Neuronal stem cell (in vitro differentiated cells): Measurements from ENCODE around the gene GOLIM4.

Experiments
- DNase-seq: peaks from one replicate; pipeline ENCODE4 v3.0.0-alpha.2; 2013; ENCODE audit warnings: low spot score
- H2AFZ ChIP-seq: one replicate; pipeline ENCODE4 v1.6.1; 2013; ENCODE audit warnings: mild to moderate bottlenecking, low read length, inconsistent platforms
- H2AK5ac ChIP-seq: 2 replicates; pipeline ENCODE4 v1.6.1; 2013; ENCODE audit warnings: low read depth, mild to moderate bottlenecking, inconsistent platforms, low read length, moderate library complexity, mixed read lengths
- H2BK120ac ChIP-seq: 2 replicates; pipeline ENCODE4 v1.6.1; 2013; ENCODE audit warnings: low read depth, mild to moderate bottlenecking, inconsistent platforms, low read length, moderate library complexity, mixed read lengths
- H2BK12ac ChIP-seq: one replicate; pipeline ENCODE4 v1.6.1; 2013; ENCODE audit warnings: low read length, inconsistent platforms
- H2BK15ac ChIP-seq: 2 replicates; pipeline ENCODE4 v1.6.1; 2013; ENCODE audit warnings: mild to moderate bottlenecking, low read length, inconsistent platforms, mixed read lengths
- H2BK5ac ChIP-seq: one replicate; pipeline ENCODE4 v1.6.1; 2013; ENCODE audit warnings: inconsistent platforms, mild to moderate bottlenecking, low read length, moderate library complexity
- H3K14ac ChIP-seq: one replicate; pipeline ENCODE4 v1.6.1; 2013; ENCODE audit warnings: low read length, inconsistent platforms
- H3K18ac ChIP-seq: 2 replicates; pipeline ENCODE4 v1.6.1; 2013; ENCODE audit warnings: low read length, inconsistent platforms
- H3K23ac ChIP-seq: 2 replicates; pipeline ENCODE4 v1.6.1; 2013; ENCODE audit warnings: low read depth, mild to moderate bottlenecking, mixed read lengths, low read length, inconsistent platforms; ENCODE audit not compliant: poor library complexity
- H3K27ac ChIP-seq: replicated peaks from 3 replicates; pipeline ENCODE4 v1.5.1; 2013; ENCODE audit warnings: low read length, inconsistent platforms
- H3K27me3 ChIP-seq, 3 experiments: 2 replicates each; pipeline ENCODE4 v1.6.1; 2013; ENCODE audit warnings: low read length in 3 of 3, mild to moderate bottlenecking in 2 of 3, inconsistent platforms in 1 of 3, low read depth in 1 of 3, mixed read lengths in 1 of 3, moderate library complexity in 1 of 3; ENCODE audit not compliant: control insufficient read depth in 3 of 3, insufficient read depth in 3 of 3
- H3K36me3 ChIP-seq, 2 donors: replicated peaks in 1 of 2; 2 replicates each; pipeline ENCODE4 v1.6.1; 2013; ENCODE audit warnings: low read length in 2 of 2; ENCODE audit not compliant: control insufficient read depth in 2 of 2, insufficient read depth in 2 of 2
- H3K4ac ChIP-seq: 2 replicates; pipeline ENCODE4 v1.6.1; 2013; ENCODE audit warnings: inconsistent platforms, mild to moderate bottlenecking, low read length, moderate library complexity
- H3K4me1 ChIP-seq, 2 donors: 1 replicate in 1 of 2; 2 replicates in 1 of 2; pipeline ENCODE4 v1.6.1; 2013; ENCODE audit warnings: low read length in 2 of 2, low read depth in 1 of 2; ENCODE audit not compliant: control insufficient read depth in 2 of 2, insufficient read depth in 1 of 2
- H3K4me2 ChIP-seq: one replicate; pipeline ENCODE4 v1.6.1; 2013; ENCODE audit warnings: mild to moderate bottlenecking, low read length, inconsistent platforms; ENCODE audit not compliant: insufficient read depth, poor library complexity, severe bottlenecking
- H3K4me3 ChIP-seq, 2 donors: 2 replicates each; pipeline ENCODE4 v1.5.1; 2013; ENCODE audit warnings: low read length in 2 of 2, mild to moderate bottlenecking in 2 of 2, inconsistent platforms in 1 of 2, moderate library complexity in 1 of 2
- H3K79me1 ChIP-seq: one replicate; pipeline ENCODE4 v1.6.1; 2013; ENCODE audit warnings: low read depth, mild to moderate bottlenecking, inconsistent platforms, low read length, moderate library complexity
- H3K9ac ChIP-seq: one replicate; pipeline ENCODE4 v1.6.1; 2013; ENCODE audit warnings: mild to moderate bottlenecking, low read depth, low read length, inconsistent platforms; ENCODE audit not compliant: poor library complexity
- H3K9me3 ChIP-seq, 2 donors: replicated peaks in 1 of 2; 2 replicates each; pipeline versions ENCODE3 to v1.6.1; 2013; ENCODE audit warnings: low read length in 2 of 2, mild to moderate bottlenecking in 2 of 2, inconsistent platforms in 1 of 2, low read depth in 1 of 2, mixed read lengths in 1 of 2, moderate library complexity in 1 of 2; ENCODE audit not compliant: control insufficient read depth in 2 of 2, insufficient read depth in 1 of 2
- H4K8ac ChIP-seq: one replicate; pipeline ENCODE4 v1.6.1; 2013; ENCODE audit warnings: low read depth, mild to moderate bottlenecking, inconsistent platforms, low read length, moderate library complexity
- H4K91ac ChIP-seq: one replicate; pipeline ENCODE4 v1.6.1; 2013; ENCODE audit warnings: low read length, low read depth, mild to moderate bottlenecking, inconsistent platforms; ENCODE audit not compliant: poor library complexity
- WGBS, 2 donors: extraction: QIAGEN DNeasy Blood & Tissue Kit; methylation state at CpG; one replicate each; pipeline ENCODE4 v1.1.7; 2013; ENCODE audit warnings: missing lambda C conversion rate in 2 of 2, mixed read lengths in 1 of 2; ENCODE audit not compliant: insufficient read length in 2 of 2, insufficient replicate concordance in 1 of 2; ENCODE audit errors: extremely low coverage in 2 of 2; 5-methylcytosine and 5-hydroxymethylcytosine counted together

Gene GOLIM4

GRCh38 chr3:168093790-168094189, 1.9 kb downstream of the GOLIM4 start:
- Histone ChIP-seq H3K27me3 (no peaks in the 10 kb centered on the region), H2AFZ (no peak overlapping the region), H3K79me1 (no peaks in the 10 kb centered on the region), H3K4ac (no peak overlapping the region), H3K18ac (no peak overlapping the region), H2BK120ac (no peak overlapping the region), H2BK12ac (no peak overlapping the region), H3K4me1 (peaks cover 2 to 9% of the 10 kb centered on the region in 2 donors), H2BK15ac (no peak overlapping the region), H3K4me2 (no peak overlapping the region), H3K36me3 (no peaks in the 10 kb centered on the region), H2AK5ac (no peak overlapping the region), H3K4me3 (peak overlapping the region in 1 of 2 donors; percentile 87), H4K8ac (no peak overlapping the region), H4K91ac (no peak overlapping the region), H3K14ac (no peak overlapping the region), H3K27ac (no peak overlapping the region), H3K9me3 (no peaks in the 10 kb centered on the region), H3K23ac (no peak overlapping the region), H2BK5ac (no peak overlapping the region), H3K9ac (no peak overlapping the region)
- no CpG with 5 or more reads among the region's 3 CpGs for WGBS, 2 donors
- DNase-seq = no peak

- Histone ChIP-seq H3K36me3 (no peaks in the 10 kb centered on the region), H3K4me1 (peaks cover 2 to 9% of the 10 kb centered on the region in 2 donors), H3K4ac (no peak overlapping the region), H3K27me3 (no peaks in the 10 kb centered on the region), H2BK12ac (no peak overlapping the region), H3K14ac (no peak overlapping the region), H4K91ac (no peak overlapping the region), H2BK120ac (no peak overlapping the region), H2AK5ac (no peak overlapping the region), H2BK5ac (no peak overlapping the region), H2AFZ (no peak overlapping the region), H3K9ac (no peak overlapping the region), H3K23ac (no peak overlapping the region), H3K4me3 (peak overlapping the region in 1 of 2 donors; percentile 87), H3K4me2 (no peak overlapping the region), H3K18ac (no peak overlapping the region), H3K27ac (no peak overlapping the region), H3K9me3 (no peaks in the 10 kb centered on the region), H2BK15ac (no peak overlapping the region), H3K79me1 (no peaks in the 10 kb centered on the region), H4K8ac (no peak overlapping the region)
- WGBS, 2 donors = no CpG with 5 or more reads among the region's 2 CpGs
- DNase-seq = no peak
These were observed 2.5 kb downstream of the GOLIM4 start for GRCh38 chr3:168093229-168093628.

- Histone ChIP-seq H3K18ac (no peak overlapping the region), H3K4me1 (peaks cover 2 to 9% of the 10 kb centered on the region in 2 donors), H2BK5ac (no peak overlapping the region), H3K23ac (no peak overlapping the region), H3K79me1 (no peaks in the 10 kb centered on the region), H3K4ac (no peak overlapping the region), H2BK15ac (no peak overlapping the region), H3K14ac (no peak overlapping the region), H4K91ac (no peak overlapping the region), H2AFZ (no peak overlapping the region), H3K27me3 (no peaks in the 10 kb centered on the region), H3K9ac (no peak overlapping the region), H3K27ac (no peak overlapping the region), H3K4me2 (no peak overlapping the region), H2BK12ac (no peak overlapping the region), H3K36me3 (no peaks in the 10 kb centered on the region), H3K4me3 (no peak overlapping the region), H4K8ac (no peak overlapping the region), H2BK120ac (no peak overlapping the region), H3K9me3 (no peaks in the 10 kb centered on the region), H2AK5ac (no peak overlapping the region)
- DNase-seq = no peak
These were observed 3.8 kb downstream of the GOLIM4 start for GRCh38 chr3:168091941-168092340.

- Histone ChIP-seq H2BK15ac (no peak overlapping the region), H2BK5ac (no peak overlapping the region), H3K14ac (no peak overlapping the region), H3K4me1 (peaks cover 2 to 9% of the 10 kb centered on the region in 2 donors), H3K18ac (no peak overlapping the region), H4K91ac (no peak overlapping the region), H3K4me2 (no peak overlapping the region), H3K9ac (no peak overlapping the region), H3K36me3 (no peaks in the 10 kb centered on the region), H3K79me1 (no peaks in the 10 kb centered on the region), H3K9me3 (no peaks in the 10 kb centered on the region), H2AK5ac (no peak overlapping the region), H3K4me3 (no peak overlapping the region), H3K4ac (no peak overlapping the region), H3K27me3 (no peaks in the 10 kb centered on the region), H2AFZ (no peak overlapping the region), H2BK12ac (no peak overlapping the region), H4K8ac (no peak overlapping the region), H3K27ac (no peak overlapping the region), H3K23ac (no peak overlapping the region), H2BK120ac (no peak overlapping the region)
- DNase-seq = no peak
- WGBS, 2 donors = no CpG with 5 or more reads among the region's 3 CpGs
These were observed 4.3 kb downstream of the GOLIM4 start for GRCh38 chr3:168091302-168091858.
